HCT116 (cell line): ENCODE data around the gene ARL5A. TPM values are rescaled to one million over a fixed set of nuclear protein-coding genes. Genes with fewer than 3 reads are reported as not detected.

ENCODE experiments used
- ATAC-seq: fragments of 200-7000 bp; cut with Tn5 transposase; 2 replicates; pipeline ENCODE4 v1.9.1; 2020; ENCODE audit warnings: mild to moderate bottlenecking, moderate library complexity
- BruUV-seq: library from RNA; stranded (reverse); fragments of 400-500 nt; replicated peaks from 2 replicates; lab custom pipeline; 2021; lab: Mats Ljungman, UMichigan
- CTCF ChIA-PET: fragments of 300-600 bp; sonication (Branson Sonifier 250); formaldehyde crosslinking; loops from one replicate; lab custom pipeline; 2021; ENCODE audit warnings: antibody characterized with exemption; lab: Charles Lee
- POLR2A ChIA-PET: fragments of 300-600, 350-600 bp; sonication (Branson Sonifier 250); formaldehyde crosslinking; loops from one replicate; lab custom pipeline; 2021; ENCODE audit warnings: antibody characterized with exemption; lab: Charles Lee
- RAD21 ChIA-PET, 2 experiments: fragments of 300-600 bp; sonication (Branson Sonifier 250); formaldehyde crosslinking; loops; one replicate each; lab custom pipeline; 2023; ENCODE audit warnings: low total read pairs in 2 of 2; ENCODE audit not compliant: uncharacterized antibody in 2 of 2, unreplicated experiment in 2 of 2, low non-redundant PET in 1 of 2; lab: Charles Lee
- DNase-seq: peaks from one replicate; pipeline ENCODE4 v3.0.0-alpha.2; 2010; ENCODE audit warnings: low read depth, low spot score
- H2AFZ ChIP-seq: fragments of 200-600 bp; shearing (Covaris generic), sonication (generic); 2 replicates; pipeline ENCODE4 v1.6.1; 2017; ENCODE audit warnings: low read depth, mixed run types, mixed read lengths, antibody characterized with exemption, low read length; ENCODE audit not compliant: poor library complexity, severe bottlenecking
- H3K27ac ChIP-seq: 2 replicates; pipeline ENCODE4 v1.5.1; 2012; ENCODE audit warnings: low read depth, low read length
- H3K27me3 ChIP-seq: fragments of 200-600 bp; sonication (generic); 2 replicates; pipeline ENCODE4 v1.6.1; 2016; ENCODE audit warnings: mixed run types, low read length, mixed read lengths; ENCODE audit not compliant: insufficient read depth
- H3K36me3 ChIP-seq, 2 experiments: fragments of 200-500 bp in 1 of 2; fragments of 200-600 bp in 1 of 2; sonication (Bioruptor generic) in 1 of 2; sonication (generic) in 1 of 2; 2 replicates each; pipeline versions ENCODE4 v1.5.1 to v1.6.1; 2014 to 2016; ENCODE audit warnings: low read length in 2 of 2, inconsistent platforms in 1 of 2, mixed read lengths in 1 of 2, mixed run types in 1 of 2; ENCODE audit not compliant: insufficient read depth in 2 of 2, control insufficient read depth in 1 of 2
- H3K4me1 ChIP-seq, 2 experiments: fragments of 200-600 bp in 1 of 2; sonication (generic) in 1 of 2; 2 replicates each; pipeline versions ENCODE4 v1.5.1 to v1.6.1; 2012 to 2017; ENCODE audit warnings: low read length in 2 of 2, inconsistent platforms in 1 of 2, mild to moderate bottlenecking in 1 of 2, mixed read lengths in 1 of 2, mixed run types in 1 of 2, moderate library complexity in 1 of 2; ENCODE audit not compliant: insufficient read depth in 2 of 2, control insufficient read depth in 1 of 2
- H3K4me2 ChIP-seq: fragments of 200-600 bp; sonication (generic); 2 replicates; pipeline ENCODE4 v1.6.1; 2017; ENCODE audit warnings: mixed run types, low read length, mixed read lengths
- H3K4me3 ChIP-seq, 2 experiments: fragments of 200-600 bp in 1 of 2; sonication (generic) in 1 of 2; replicated peaks in 1 of 2; 2 replicates each; pipeline ENCODE4 v1.5.1; 2011 to 2016; ENCODE audit warnings: low read length in 2 of 2, control low read depth in 1 of 2, low read depth in 1 of 2, mild to moderate bottlenecking in 1 of 2, mixed read lengths in 1 of 2, mixed run types in 1 of 2
- H3K79me2 ChIP-seq: fragments of 200-600 bp; sonication (generic); 2 replicates; pipeline ENCODE4 v1.6.1; 2017; ENCODE audit warnings: mild to moderate bottlenecking, mixed run types, low read length, moderate library complexity, mixed read lengths; ENCODE audit not compliant: insufficient read depth
- H3K9ac ChIP-seq: fragments of 200-600 bp; sonication (generic); 2 replicates; pipeline ENCODE4 v1.6.1; 2016; ENCODE audit warnings: low read length, mixed read lengths
- H3K9me2 ChIP-seq: fragments of 200-600 bp; sonication (generic), shearing (Covaris generic); 2 replicates; pipeline ENCODE4 v1.6.1; 2017; ENCODE audit warnings: mixed run types, mild to moderate bottlenecking, moderate library complexity; ENCODE audit not compliant: insufficient read depth
- H3K9me3 ChIP-seq, 2 experiments: fragments of 200-500 bp in 1 of 2; fragments of 200-600 bp in 1 of 2; sonication (Bioruptor generic) in 1 of 2; sonication (generic) in 1 of 2; 2 replicates each; pipeline ENCODE4 v1.6.1; 2014 to 2017; ENCODE audit warnings: low read length in 2 of 2, mixed read lengths in 2 of 2, inconsistent platforms in 1 of 2, low read depth in 1 of 2, mild to moderate bottlenecking in 1 of 2, mixed run types in 1 of 2, moderate library complexity in 1 of 2; ENCODE audit not compliant: control insufficient read depth in 1 of 2, insufficient read depth in 1 of 2
- H4K20me1 ChIP-seq: fragments of 200-600 bp; sonication (generic), shearing (Covaris generic); 2 replicates; pipeline ENCODE4 v1.6.1; 2017; ENCODE audit warnings: mixed run types, mild to moderate bottlenecking, moderate library complexity; ENCODE audit not compliant: insufficient read depth
- EZH2 ChIP-seq: fragments of 200-600 bp; sonication (generic); IDR thresholded peaks from 2 replicates; pipeline ENCODE4 v1.6.1; 2017; ENCODE audit warnings: antibody characterized with exemption, mixed run types
- EZH2phosphoT487 ChIP-seq: fragments of 200-600 bp; IDR thresholded peaks from 2 replicates; pipeline ENCODE4 v1.6.1; 2018; ENCODE audit warnings: antibody characterized with exemption, borderline replicate concordance
- FOSL1 ChIP-seq: IDR thresholded peaks from 2 replicates; pipeline ENCODE4 v1.6.1; 2012; ENCODE audit warnings: low read depth
- POLR2A ChIP-seq: IDR thresholded peaks from 2 replicates; pipeline ENCODE4 v1.7.0; 2011; ENCODE audit warnings: borderline replicate concordance; ENCODE audit not compliant: insufficient read depth, insufficient read length; ENCODE audit errors: extremely low read depth
- POLR2AphosphoS5 ChIP-seq: IDR thresholded peaks from 2 replicates; pipeline ENCODE4 v1.6.1; 2011; ENCODE audit warnings: mild to moderate bottlenecking, low read depth, low read length, moderate library complexity
- RAD21 ChIP-seq: IDR thresholded peaks from 2 replicates; pipeline ENCODE4 v1.6.1; 2012; ENCODE audit warnings: low read depth, mild to moderate bottlenecking
- intact Hi-C: fragments of 100-400 bp; cut with micrococcal nuclease; formaldehyde crosslinking; loops from 2 replicates; pipeline ENCODE4 v1.10.0; 2022
- total RNA-seq: library from RNA; stranded (reverse); gene quantifications from one replicate; pipeline ENCODE4 v1.2.1, GENCODE V29; 2021; ENCODE audit not compliant: unreplicated experiment

ARL5A gene
- total RNA-seq, 1 experiment from 2014 or later: 74.4 TPM

DNA sequence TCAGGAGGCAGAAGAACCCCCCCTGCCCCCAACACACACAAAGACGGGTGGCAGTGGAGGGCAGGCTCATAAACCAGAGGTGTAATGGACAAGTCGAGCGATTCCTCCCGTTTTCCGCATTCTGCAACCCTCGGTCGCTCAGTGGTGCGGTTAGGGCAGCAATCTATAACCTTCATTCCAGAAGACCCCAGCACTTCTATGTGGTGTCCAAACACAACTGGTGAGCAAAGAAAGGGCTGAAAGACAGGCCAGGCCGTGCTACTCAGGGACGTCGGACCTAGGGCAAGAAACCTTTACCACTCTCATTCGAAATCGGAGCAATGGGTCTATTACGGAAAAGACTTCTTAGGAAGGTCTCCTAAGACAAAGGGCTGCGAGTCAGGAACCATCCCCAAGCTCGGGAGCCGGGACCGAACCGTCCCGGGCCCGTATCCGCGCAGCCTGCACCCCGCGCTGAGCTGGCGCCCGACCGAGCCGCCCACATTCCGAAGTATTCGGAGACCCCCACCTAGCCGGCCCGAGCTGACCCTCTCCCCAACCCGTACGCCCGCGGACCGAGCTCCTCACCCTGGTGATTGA is 568 bp downstream of the ARL5A start:
- Histone ChIP-seq H2AFZ (no peak overlapping the region), H3K27me3 (no peaks in the 10 kb centered on the region), H3K9ac (peak overlapping the region; percentile 94), H3K9me3 (no peaks in the 10 kb centered on the region), H3K4me3 (peak overlapping the region; percentile 81), H3K9me2 (no peaks in the 10 kb centered on the region), H4K20me1 (peaks cover 11% of the 10 kb centered on the region; the same call in 1 of the 2 replicates), H3K36me3 (0 out of 4 replicates have a peak, but pooled peaks cover 0 to 7% of the 10 kb centered on the region in 2 experiments), H3K79me2 (peaks cover 56% of the 10 kb centered on the region), H3K27ac (peak overlapping the region; percentile 75), H3K4me2 (peak overlapping the region; percentile 81), H3K4me1 (peaks cover 0 to 16% of the 10 kb centered on the region in 2 experiments; a peak in 3 of 4 replicates)
- ChIA-PET RAD21 (no interaction called here), POLR2A (interaction anchor here (0.7 to 1.3 kb wide), 4 partner anchors 8 to 20 kb away, joined by 3 to 6 read pairs (median 4); no protein-coding TSS in a partner anchor), CTCF (interaction anchor here (1.6 kb wide), 1 partner anchor 19 kb away, joined by 3 read pairs; no protein-coding TSS in a partner anchor)
- TF ChIP-seq EZH2 (no peak), POLR2A (no peak), FOSL1 (no peak), POLR2AphosphoS5 (no peak), EZH2phosphoT487 (no peak)
- ATAC-seq (peak; percentile 38), DNase-seq (no peak)
- no TSS peak for BruUV-seq
- intact Hi-C loops: no loop called here

- no peak for DNase-seq
- no peak overlapping the region for H3K27ac ChIP-seq
Measured at GRCh38 chr2:151826737-151827157, 1.5 kb downstream of the ARL5A start.

More at GRCh38 chr2:151826737-151827157, 1.5 kb downstream of the ARL5A start:
- Histone ChIP-seq H3K4me3 (peak overlapping the region; percentile 81), H4K20me1 (peaks cover 14% of the 10 kb centered on the region; the same call in 1 of the 2 replicates), H3K36me3 (0 out of 4 replicates have a peak, but pooled peaks cover 0 to 7% of the 10 kb centered on the region in 2 experiments), H3K27me3 (no peaks in the 10 kb centered on the region), H3K4me2 (peak overlapping the region; percentile 81), H3K9me3 (no peaks in the 10 kb centered on the region), H2AFZ (no peak overlapping the region), H3K9ac (peak overlapping the region; percentile 94), H3K9me2 (no peaks in the 10 kb centered on the region), H3K79me2 (peaks cover 63% of the 10 kb centered on the region), H3K4me1 (peaks cover 0 to 16% of the 10 kb centered on the region in 2 experiments; a peak in 3 of 4 replicates)
- RAD21 ChIA-PET: no interaction called here
- POLR2A ChIA-PET: no interaction called here
- TSS peak; percentile 51 for BruUV-seq
- intact Hi-C loops: no loop called here
- CTCF ChIA-PET: interaction anchor here (1.6 kb wide), 1 partner anchor 18 kb away, joined by 3 read pairs; no protein-coding TSS in a partner anchor
- ATAC-seq: no peak
- no peak for TF ChIP-seq RAD21
- TF ChIP-seq, all 23 proteins: peak for 0
